Tibial nerve (tissue), 4 donors: ENCODE data around the gene MAGEB4. TPM values are rescaled to one million over a fixed set of nuclear protein-coding genes. Genes with fewer than 3 reads are reported as not detected.
A peak's percentile ranks its signal among the peaks of the same experiment; 100 is the strongest.

ENCODE experiments used
- DNase-seq, 2 donors: peaks; one replicate each; pipeline ENCODE4 v3.0.0-alpha.2; 2019; ENCODE audit warnings: low spot score in 2 of 2
- H3K27ac ChIP-seq, 4 donors: fragments of 200-600 bp; sonication (generic) in 3 of 4; one replicate each; pipeline ENCODE4 v1.5.1; 2017 to 2019; ENCODE audit warnings: mild to moderate bottlenecking in 1 of 4
- H3K27me3 ChIP-seq, 2 donors: fragments of 200-600 bp; sonication (generic) in 1 of 2; one replicate each; pipeline versions ENCODE4 v1.5.1 to v1.6.0; 2017 to 2019
- H3K36me3 ChIP-seq, 3 donors: fragments of 200-600 bp; sonication (generic); one replicate each; pipeline ENCODE4 v1.5.1; 2018 to 2019
- H3K4me1 ChIP-seq, 4 donors: fragments of 200-600 bp; sonication (generic) in 3 of 4; one replicate each; pipeline ENCODE4 v1.5.1; 2017 to 2019
- H3K4me3 ChIP-seq, 4 donors: fragments of 200-600 bp; sonication (generic) in 3 of 4; one replicate each; pipeline ENCODE4 v1.5.1; 2017 to 2019; ENCODE audit warnings: mild to moderate bottlenecking in 1 of 4, moderate library complexity in 1 of 4
- H3K9me3 ChIP-seq, 4 donors: fragments of 200-600 bp; sonication (generic) in 3 of 4; one replicate each; pipeline ENCODE4 v1.5.1; 2017 to 2019
- EP300 ChIP-seq, 2 donors: sonication (generic); formaldehyde crosslinking; IDR thresholded peaks; one replicate each; pipeline ENCODE4 v1.6.1; 2017; ENCODE audit warnings: antibody characterized with exemption in 2 of 2, mild to moderate bottlenecking in 1 of 2
- POLR2A ChIP-seq, 2 donors: fragments of 450-650 bp; IDR thresholded peaks; one replicate each; pipeline ENCODE4 v1.6.1; 2017; ENCODE audit warnings: antibody characterized with exemption in 2 of 2, mild to moderate bottlenecking in 2 of 2, moderate library complexity in 2 of 2
- WGBS, 2 donors: methylation state at CpG; one replicate each; pipeline ENCODE4 v1.1.5; 2018; 5-methylcytosine and 5-hydroxymethylcytosine counted together
- total RNA-seq, 4 donors: library from RNA; depleted of rRNA; stranded (reverse); fragments of >200 nt; gene quantifications; one replicate each; pipeline ENCODE4 v1.1.0, GENCODE V29; 2016
- TF ChIP-seq, protein P1 (sequence below), 5 experiments: fragments of 200-600 bp in 3 of 5; fragments of 450-650 bp in 2 of 5; sonication (generic) in 3 of 5; IDR thresholded peaks; one replicate each; pipeline ENCODE4 v1.5.1; 2016 to 2019; ENCODE audit warnings: antibody characterized with exemption in 5 of 5, mild to moderate bottlenecking in 3 of 5, moderate library complexity in 2 of 5

The MAGEB4 gene
- total RNA-seq, 4 donors from 2014 or later: not detected

DNA sequence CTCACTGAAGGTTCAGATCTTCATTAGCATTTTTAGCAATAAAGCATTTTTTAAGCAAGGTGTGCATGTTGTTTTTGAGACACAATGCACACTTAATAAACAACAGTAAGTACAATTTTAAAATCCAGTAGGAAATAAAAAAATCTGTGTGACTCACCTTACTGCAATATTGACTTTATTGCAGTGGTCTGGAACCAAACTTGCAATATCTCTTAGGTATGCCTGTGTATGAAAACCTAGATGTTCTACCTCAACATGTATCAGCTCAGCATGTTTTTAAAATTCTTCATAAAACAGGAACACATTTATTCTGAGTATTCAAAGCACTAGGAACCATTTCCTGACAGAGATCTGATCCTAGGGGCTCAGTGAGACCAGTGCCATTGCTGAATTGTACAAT lies 40.7 kb downstream of the MAGEB4 start:
- no peaks in the 10 kb centered on the region for H3K36me3 ChIP-seq
- H3K4me1 ChIP-seq: peaks cover 0 to 3% (median 0%) of the 10 kb centered on the region in 4 donors
- TF ChIP-seq EP300 (IDR thresholded peaks at IDR 0.05) (no peak), POLR2A (IDR thresholded peaks at IDR 0.05) (no peak)
- TF ChIP-seq, protein P1, sequence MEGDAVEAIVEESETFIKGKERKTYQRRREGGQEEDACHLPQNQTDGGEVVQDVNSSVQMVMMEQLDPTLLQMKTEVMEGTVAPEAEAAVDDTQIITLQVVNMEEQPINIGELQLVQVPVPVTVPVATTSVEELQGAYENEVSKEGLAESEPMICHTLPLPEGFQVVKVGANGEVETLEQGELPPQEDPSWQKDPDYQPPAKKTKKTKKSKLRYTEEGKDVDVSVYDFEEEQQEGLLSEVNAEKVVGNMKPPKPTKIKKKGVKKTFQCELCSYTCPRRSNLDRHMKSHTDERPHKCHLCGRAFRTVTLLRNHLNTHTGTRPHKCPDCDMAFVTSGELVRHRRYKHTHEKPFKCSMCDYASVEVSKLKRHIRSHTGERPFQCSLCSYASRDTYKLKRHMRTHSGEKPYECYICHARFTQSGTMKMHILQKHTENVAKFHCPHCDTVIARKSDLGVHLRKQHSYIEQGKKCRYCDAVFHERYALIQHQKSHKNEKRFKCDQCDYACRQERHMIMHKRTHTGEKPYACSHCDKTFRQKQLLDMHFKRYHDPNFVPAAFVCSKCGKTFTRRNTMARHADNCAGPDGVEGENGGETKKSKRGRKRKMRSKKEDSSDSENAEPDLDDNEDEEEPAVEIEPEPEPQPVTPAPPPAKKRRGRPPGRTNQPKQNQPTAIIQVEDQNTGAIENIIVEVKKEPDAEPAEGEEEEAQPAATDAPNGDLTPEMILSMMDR (IDR thresholded peaks at IDR 0.05): no peak
- no peaks in the 10 kb centered on the region for H3K27me3 ChIP-seq
- DNase-seq: no peak
- no peaks in the 10 kb centered on the region for H3K9me3 ChIP-seq
- H3K27ac ChIP-seq: no peak overlapping the region
- no peak overlapping the region for H3K4me3 ChIP-seq

DNA sequence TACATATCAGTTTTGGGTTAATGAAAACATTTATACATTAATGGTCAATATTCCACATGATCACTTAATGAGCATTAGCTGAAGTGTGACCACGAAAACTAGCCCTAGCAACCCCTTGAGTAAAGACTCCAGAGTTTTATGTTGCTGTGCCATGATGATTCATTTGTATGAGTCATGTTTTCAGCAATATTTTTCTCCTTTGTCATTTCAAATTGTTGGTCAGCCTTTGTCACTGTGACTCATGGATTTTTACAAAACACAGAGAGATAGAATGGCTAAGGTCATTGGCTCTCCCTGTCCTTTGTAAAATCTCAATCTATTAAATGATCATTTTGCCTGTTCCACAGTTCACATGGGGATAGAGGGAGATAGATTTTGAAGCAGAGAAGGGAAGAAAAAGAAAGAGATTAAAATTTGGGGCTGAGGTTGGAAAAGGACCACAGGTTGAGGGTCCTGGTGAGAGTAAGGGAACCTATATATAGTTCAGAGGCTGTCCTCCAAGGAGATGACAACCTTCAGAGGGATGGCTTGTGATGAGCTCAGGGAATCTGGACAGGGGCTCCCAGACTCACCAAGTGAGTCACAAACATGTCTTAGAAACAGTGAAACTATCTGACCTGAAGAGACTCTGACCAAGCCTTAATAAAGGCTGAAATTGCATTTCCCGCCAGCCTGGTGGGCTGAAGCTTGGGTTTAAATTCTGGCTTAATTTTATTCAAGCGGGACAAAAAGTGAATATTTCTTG lies 41.8 kb downstream of the MAGEB4 start:
- peak in 1 of 2 donors; percentile 6 for TF ChIP-seq EP300 (IDR thresholded peaks at IDR 0.05)
- no peak for TF ChIP-seq POLR2A (IDR thresholded peaks at IDR 0.05)
- TF ChIP-seq, protein P1 (IDR thresholded peaks at IDR 0.05): no peak
- H3K36me3 ChIP-seq: no peaks in the 10 kb centered on the region
- H3K27ac ChIP-seq: peak overlapping the region in 1 of 4 donors; percentile 11
- no peaks in the 10 kb centered on the region for H3K27me3 ChIP-seq
- peaks cover 0 to 3% (median 0%) of the 10 kb centered on the region in 4 donors for H3K4me1 ChIP-seq
- H3K4me3 ChIP-seq: no peak overlapping the region
- DNase-seq: no peak
- H3K9me3 ChIP-seq: no peaks in the 10 kb centered on the region
- 59 to 67% methylated on average over 3 of the region's 3 CpGs for WGBS, 2 donors

Other genes starting within 250 kb of the MAGEB4 start
- gene MAGEB2, start 26.4 kb upstream of the MAGEB4 start, total RNA-seq: not detected
- not detected for gene MAGEB3, start 11.3 kb upstream of the MAGEB4 start, total RNA-seq
- not detected for gene MAGEB1, start 5.1 kb downstream of the MAGEB4 start, total RNA-seq
- 1 to 10 TPM in 2 of 4 donors, under 1 TPM in 1, not detected in 1; 0.22 to 3.3 (median 1.0) TPM for gene NR0B1, start 67.4 kb downstream of the MAGEB4 start, total RNA-seq